ENCODE results near the gene AMPD1. TPM values are rescaled to one million over a fixed set of nuclear protein-coding genes. Genes with fewer than 3 reads are reported as not detected.

AMPD1 gene
- polyA plus RNA-seq, 1 donor (not counting 4 experiments of a cell fraction or from before 2014, with no cell fraction given) = not detected

DNA sequence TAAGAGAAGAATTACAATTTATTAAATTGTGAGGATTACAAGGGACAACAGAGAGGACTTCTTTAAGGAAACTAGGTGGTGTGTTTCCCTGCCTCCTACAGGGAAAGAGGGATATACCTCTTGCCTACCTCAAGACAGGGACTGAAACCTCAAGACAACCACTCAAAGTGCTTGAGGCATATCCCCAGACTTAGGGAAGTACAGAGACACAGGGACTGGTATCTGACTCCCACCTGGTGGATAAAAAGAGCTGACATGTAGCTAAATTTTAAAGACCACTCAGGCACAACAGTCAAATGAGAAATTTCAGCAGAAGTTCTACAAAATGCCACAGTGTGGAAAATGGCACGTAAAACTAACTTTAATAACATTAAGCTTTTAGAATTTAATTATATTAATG, 46.8 kb downstream of the AMPD1 start:
- DNase-seq (ENCODE audit: low read depth, low spot score) = no peak
- no peaks in the 10 kb centered on the region for H3K27me3 ChIP-seq (ENCODE audit: control insufficient read depth, extremely low read depth, insufficient read depth, low read length)
- H3K4me3 ChIP-seq (ENCODE audit: control insufficient read depth in 2 of 3, extremely low read depth in 1 of 3, insufficient read depth in 2 of 3, low read depth in 1 of 3, low read length in 3 of 3) = no peak overlapping the region
- FAIRE-seq = no peak
- H3K9me3 ChIP-seq (ENCODE audit: control insufficient read depth, low read depth, low read length) = no peaks in the 10 kb centered on the region
- H3K4me2 ChIP-seq (ENCODE audit: control insufficient read depth, extremely low read depth, insufficient read depth, low read depth, low read length) = no peak overlapping the region
- no peak overlapping the region for H3K27ac ChIP-seq (ENCODE audit: control insufficient read depth, insufficient read depth, low read length)
- H3K9ac ChIP-seq (ENCODE audit: control insufficient read depth, extremely low read depth, insufficient read depth, low read length) = no peak overlapping the region
- no peaks in the 10 kb centered on the region for H4K20me1 ChIP-seq (ENCODE audit: control insufficient read depth, extremely low read depth, insufficient read depth, low read length)
- H3K79me2 ChIP-seq (ENCODE audit: control insufficient read depth, insufficient read depth, low read length) = peaks cover 15% of the 10 kb centered on the region
- no peak overlapping the region for H2AFZ ChIP-seq (ENCODE audit: control insufficient read depth, low read length)
- H3K36me3 ChIP-seq (ENCODE audit: control insufficient read depth in 2 of 2, extremely low read depth in 1 of 2, insufficient read depth in 2 of 2, low read length in 2 of 2) = no peaks in the 10 kb centered on the region
- no peaks in the 10 kb centered on the region for H3K4me1 ChIP-seq (ENCODE audit: control insufficient read depth, extremely low read depth, insufficient read depth, low read length)
- TF ChIP-seq, protein P1, sequence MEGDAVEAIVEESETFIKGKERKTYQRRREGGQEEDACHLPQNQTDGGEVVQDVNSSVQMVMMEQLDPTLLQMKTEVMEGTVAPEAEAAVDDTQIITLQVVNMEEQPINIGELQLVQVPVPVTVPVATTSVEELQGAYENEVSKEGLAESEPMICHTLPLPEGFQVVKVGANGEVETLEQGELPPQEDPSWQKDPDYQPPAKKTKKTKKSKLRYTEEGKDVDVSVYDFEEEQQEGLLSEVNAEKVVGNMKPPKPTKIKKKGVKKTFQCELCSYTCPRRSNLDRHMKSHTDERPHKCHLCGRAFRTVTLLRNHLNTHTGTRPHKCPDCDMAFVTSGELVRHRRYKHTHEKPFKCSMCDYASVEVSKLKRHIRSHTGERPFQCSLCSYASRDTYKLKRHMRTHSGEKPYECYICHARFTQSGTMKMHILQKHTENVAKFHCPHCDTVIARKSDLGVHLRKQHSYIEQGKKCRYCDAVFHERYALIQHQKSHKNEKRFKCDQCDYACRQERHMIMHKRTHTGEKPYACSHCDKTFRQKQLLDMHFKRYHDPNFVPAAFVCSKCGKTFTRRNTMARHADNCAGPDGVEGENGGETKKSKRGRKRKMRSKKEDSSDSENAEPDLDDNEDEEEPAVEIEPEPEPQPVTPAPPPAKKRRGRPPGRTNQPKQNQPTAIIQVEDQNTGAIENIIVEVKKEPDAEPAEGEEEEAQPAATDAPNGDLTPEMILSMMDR (optimal IDR thresholded peaks at IDR 0.05 in 1 of 3, IDR thresholded peaks at IDR 0.05 in 1 of 3, conservative IDR thresholded peaks at IDR 0.05 in 1 of 3; ENCODE audit: extremely low read depth in 1 of 3, insufficient read depth in 2 of 3, low read length in 3 of 3) = peak in 1 of 3 experiments; percentile 14
- no peak for TF ChIP-seq EZH2 (IDR thresholded peaks at IDR 0.05; ENCODE audit: low read length)
- dilution Hi-C loops (cut with MboI; ENCODE audit: extremely low pct_ligation_motif_present, low sequenced_read_pairs) = no loop called here
- H3K9me1 ChIP-seq (ENCODE audit: control insufficient read depth, extremely low read depth, insufficient read depth, low read length) = no peaks in the 10 kb centered on the region

DNA sequence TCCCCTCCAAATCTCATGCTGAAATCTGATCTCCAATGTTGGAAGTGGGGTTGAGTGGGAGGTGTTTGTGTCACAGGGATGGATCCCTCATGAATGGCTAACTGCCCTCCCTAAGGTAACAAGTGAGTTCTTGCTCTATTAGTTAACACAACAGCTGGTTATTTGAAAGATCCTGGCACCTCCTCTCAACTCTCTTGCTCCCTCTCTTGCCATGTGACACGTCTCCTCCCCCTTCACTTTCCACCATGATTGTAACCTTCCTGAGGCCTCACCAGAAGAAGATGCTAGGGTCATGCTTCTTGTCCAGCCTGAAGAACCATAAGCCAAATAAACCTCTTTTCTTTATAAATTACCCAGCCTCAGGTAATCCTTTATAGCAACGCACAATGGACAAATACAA, 54.0 kb downstream of the AMPD1 start:
- no peak for FAIRE-seq

More for the DNA sequence above, 54.0 kb downstream of the AMPD1 start:
- H3K36me3 ChIP-seq (ENCODE audit: control insufficient read depth in 2 of 2, extremely low read depth in 1 of 2, insufficient read depth in 2 of 2, low read length in 2 of 2) = peaks cover 0 to 1% of the 10 kb centered on the region in 2 experiments
- H3K79me2 ChIP-seq (ENCODE audit: control insufficient read depth, insufficient read depth, low read length) = peaks cover 2% of the 10 kb centered on the region
- H3K9ac ChIP-seq (ENCODE audit: control insufficient read depth, extremely low read depth, insufficient read depth, low read length) = no peak overlapping the region
- no peaks in the 10 kb centered on the region for H3K27me3 ChIP-seq (ENCODE audit: control insufficient read depth, extremely low read depth, insufficient read depth, low read length)
- dilution Hi-C loops (cut with MboI; ENCODE audit: extremely low pct_ligation_motif_present, low sequenced_read_pairs) = no loop called here
- no peak overlapping the region for H3K4me2 ChIP-seq (ENCODE audit: control insufficient read depth, extremely low read depth, insufficient read depth, low read depth, low read length)
- no peak for DNase-seq (ENCODE audit: low read depth, low spot score)
- no peaks in the 10 kb centered on the region for H3K9me1 ChIP-seq (ENCODE audit: control insufficient read depth, extremely low read depth, insufficient read depth, low read length)
- TF ChIP-seq, protein P1 (optimal IDR thresholded peaks at IDR 0.05 in 1 of 3, IDR thresholded peaks at IDR 0.05 in 1 of 3, conservative IDR thresholded peaks at IDR 0.05 in 1 of 3; ENCODE audit: extremely low read depth in 1 of 3, insufficient read depth in 2 of 3, low read length in 3 of 3) = no peak
- TF ChIP-seq EZH2 (IDR thresholded peaks at IDR 0.05; ENCODE audit: low read length) = no peak
- H4K20me1 ChIP-seq (ENCODE audit: control insufficient read depth, extremely low read depth, insufficient read depth, low read length) = no peaks in the 10 kb centered on the region
- no peaks in the 10 kb centered on the region for H3K4me1 ChIP-seq (ENCODE audit: control insufficient read depth, extremely low read depth, insufficient read depth, low read length)
- H3K27ac ChIP-seq (ENCODE audit: control insufficient read depth, insufficient read depth, low read length) = no peak overlapping the region
- H3K9me3 ChIP-seq (ENCODE audit: control insufficient read depth, low read depth, low read length) = no peaks in the 10 kb centered on the region
- H3K4me3 ChIP-seq (ENCODE audit: control insufficient read depth in 2 of 3, extremely low read depth in 1 of 3, insufficient read depth in 2 of 3, low read depth in 1 of 3, low read length in 3 of 3) = no peak overlapping the region
- no peak overlapping the region for H2AFZ ChIP-seq (ENCODE audit: control insufficient read depth, low read length)

Measured in keratinocyte (primary cell).